GM23338 (cell line): ENCODE measurements around the gene XYLB. TPM values are rescaled to one million over a fixed set of nuclear protein-coding genes. Genes with fewer than 3 reads are reported as not detected.

Experiments used
- ATAC-seq: fragments of 200-7000 bp; cut with Tn5 transposase; 3 replicates; pipeline ENCODE4 v1.9.1; 2020
- DNase-seq: peaks from one replicate; pipeline ENCODE4 v3.0.0-alpha.2; 2015; ENCODE audit warnings: low spot score
- H2AFZ ChIP-seq: fragments of 200-600 bp; sonication (generic); 2 replicates; pipeline ENCODE4 v1.8.0; 2016; ENCODE audit warnings: antibody characterized with exemption, mild to moderate bottlenecking, moderate library complexity
- H3F3A ChIP-seq: fragments of 200-600 bp; sonication (generic); replicated peaks from 2 replicates; pipeline ENCODE4 v1.8.0; 2017; ENCODE audit warnings: antibody characterized with exemption, mixed run types, low read depth
- H3K27ac ChIP-seq: fragments of 200-600 bp; sonication (generic); 2 replicates; pipeline ENCODE4 v1.6.1; 2016; ENCODE audit warnings: low read depth
- H3K27me3 ChIP-seq: fragments of 200-600 bp; sonication (generic); 2 replicates; pipeline ENCODE4 v1.8.0; 2016; ENCODE audit warnings: mild to moderate bottlenecking, mixed run types, moderate library complexity; ENCODE audit not compliant: insufficient read depth
- H3K36me3 ChIP-seq: fragments of 200-600 bp; sonication (generic); 2 replicates; pipeline ENCODE4 v1.8.0; 2016; ENCODE audit warnings: mild to moderate bottlenecking; ENCODE audit not compliant: insufficient read depth
- H3K4me1 ChIP-seq: fragments of 200-600 bp; sonication (generic); 2 replicates; pipeline ENCODE4 v1.8.0; 2016; ENCODE audit warnings: mild to moderate bottlenecking, moderate library complexity; ENCODE audit not compliant: insufficient read depth
- H3K4me2 ChIP-seq: fragments of 200-600 bp; sonication (generic); 2 replicates; pipeline ENCODE4 v1.7.1; 2017; ENCODE audit warnings: mixed run types
- H3K4me3 ChIP-seq: fragments of 200-600 bp; sonication (generic); 2 replicates; pipeline ENCODE4 v1.6.1; 2016; ENCODE audit warnings: mixed run types
- H3K79me2 ChIP-seq: fragments of 200-600 bp; sonication (generic); replicated peaks from 2 replicates; pipeline ENCODE4 v1.8.0; 2017; ENCODE audit warnings: mild to moderate bottlenecking; ENCODE audit not compliant: insufficient read depth
- H3K9me2 ChIP-seq: fragments of 200-600 bp; sonication (generic); 2 replicates; pipeline ENCODE4 v1.8.0; 2017; ENCODE audit not compliant: insufficient read depth
- H4K20me1 ChIP-seq: fragments of 200-600 bp; sonication (generic); replicated peaks from 2 replicates; pipeline ENCODE4 v1.8.0; 2017; ENCODE audit warnings: mild to moderate bottlenecking; ENCODE audit not compliant: insufficient read depth
- H3K27ac Mint-ChIP-seq: 2 replicates; pipeline ENCODE4 v1.8.0; 2020; ENCODE audit warnings: inconsistent platforms, mild to moderate bottlenecking, moderate library complexity, mixed read lengths
- H3K27me3 Mint-ChIP-seq: 3 replicates; pipeline ENCODE4 v1.8.0; 2022; ENCODE audit warnings: low read depth, mild to moderate bottlenecking, moderate library complexity, mixed read lengths, inconsistent platforms; ENCODE audit not compliant: insufficient read depth, poor library complexity
- H3K36me3 Mint-ChIP-seq: 3 replicates; pipeline ENCODE4 v1.8.0; 2021; ENCODE audit warnings: low read depth, mild to moderate bottlenecking, inconsistent platforms, moderate library complexity, mixed read lengths
- H3K4me1 Mint-ChIP-seq: 3 replicates; pipeline ENCODE4 v1.8.0; 2020; ENCODE audit warnings: mild to moderate bottlenecking, inconsistent platforms, mixed read lengths
- H3K4me3 Mint-ChIP-seq: 3 replicates; pipeline ENCODE4 v1.8.0; 2021; ENCODE audit warnings: moderate library complexity, mild to moderate bottlenecking, inconsistent platforms, mixed read lengths
- H3K9me3 Mint-ChIP-seq: 3 replicates; pipeline ENCODE4 v1.8.0; 2020; ENCODE audit warnings: moderate library complexity, mild to moderate bottlenecking, inconsistent platforms, mixed read lengths
- CREB1 ChIP-seq: fragments of 250-450 bp; sonication (Bioruptor Pico); IDR thresholded peaks from 2 replicates; pipeline ENCODE4 v1.5.0; 2020; ENCODE audit warnings: low read depth, mild to moderate bottlenecking, moderate library complexity
- CTCF ChIP-seq, 2 experiments: fragments of 200-600 bp in 1 of 2; sonication (generic) in 1 of 2; conservative IDR thresholded peaks; 2 replicates each; pipeline versions ENCODE4 v1.5.1 to v1.6.1; 2016 to 2017; ENCODE audit warnings: antibody characterized with exemption in 2 of 2, low read depth in 2 of 2, mild to moderate bottlenecking in 2 of 2, moderate library complexity in 1 of 2
- ETS1 ChIP-seq: IDR thresholded peaks from 2 replicates; pipeline ENCODE4 v1.6.1; 2016; ENCODE audit warnings: antibody characterized with exemption
- EZH2 ChIP-seq: fragments of 200-600 bp; sonication (generic); IDR thresholded peaks from one replicate; pipeline ENCODE4 v1.8.0; 2017; ENCODE audit warnings: antibody characterized with exemption, mild to moderate bottlenecking, low read depth; ENCODE audit not compliant: unreplicated experiment
- EZH2phosphoT487 ChIP-seq: fragments of 200-600 bp; sonication (generic); IDR thresholded peaks from one replicate; pipeline ENCODE4 v1.8.1; 2018; ENCODE audit warnings: antibody characterized with exemption; ENCODE audit not compliant: unreplicated experiment
- NANOG ChIP-seq: IDR thresholded peaks from 2 replicates; pipeline ENCODE4 v1.6.1; 2016; ENCODE audit warnings: antibody characterized with exemption, borderline replicate concordance
- POLR2AphosphoS5 ChIP-seq: IDR thresholded peaks from 2 replicates; pipeline ENCODE4 v1.6.1; 2016; ENCODE audit warnings: antibody characterized with exemption, low read depth
- REST ChIP-seq: IDR thresholded peaks from one replicate; pipeline ENCODE4 v1.6.1; 2018; ENCODE audit warnings: antibody characterized with exemption; ENCODE audit not compliant: unreplicated experiment
- STAT1 ChIP-seq: IDR thresholded peaks from one replicate; pipeline ENCODE4 v1.6.1; 2016; ENCODE audit warnings: antibody characterized with exemption; ENCODE audit not compliant: unreplicated experiment
- ZNF331 ChIP-seq: fragments of 250-450 bp; sonication (Bioruptor Pico); IDR thresholded peaks from 2 replicates; pipeline ENCODE4 v1.5.0; 2020; ENCODE audit warnings: low read depth, mild to moderate bottlenecking, moderate library complexity
- polyA plus RNA-seq: library from polyadenylated mRNA; unstranded; fragments of >200 nt; fragmentation: Nextera tagmentation; extraction: Ambion mirVana; gene quantifications from 2 replicates; pipeline ENCODE4 v1.2.1, GENCODE V29; 2016
- total RNA-seq: library from RNA; depleted of rRNA; stranded (reverse); fragments of >200 nt; shearing (Covaris generic); gene quantifications from 2 replicates; pipeline ENCODE4 v1.2.3, GENCODE V29; 2014

XYLB gene
- total and polyA plus RNA-seq, 2 experiments from 2014 or later, result 1.6 to 3.3 TPM

- H3K27me3 Mint-ChIP-seq, result peaks cover 4% of the 10 kb centered on the region
- peaks cover 13% of the 10 kb centered on the region for H3K9me3 Mint-ChIP-seq
- Histone ChIP-seq H3K27me3 (no peaks in the 10 kb centered on the region), H3K4me1 (no peaks in the 10 kb centered on the region), H3K36me3 (peaks cover 2% of the 10 kb centered on the region; the same call in 1 of the 2 replicates), H3K4me3 (no peak overlapping the region), H4K20me1 (no peaks in the 10 kb centered on the region), H2AFZ (no peak overlapping the region), H3K79me2 (no peaks in the 10 kb centered on the region), H3K9me2 (no peaks in the 10 kb centered on the region), H3K27ac (no peak overlapping the region), H3F3A (no peaks in the 10 kb centered on the region), H3K4me2 (no peak overlapping the region)
- no peak overlapping the region for H3K27ac Mint-ChIP-seq
- TF ChIP-seq STAT1 (no peak), ETS1 (no peak), POLR2AphosphoS5 (no peak), ZNF331 (CRISPR knock-in tag) (no peak), CTCF (conservative IDR thresholded peaks at IDR 0.05; ENCODE audit: low read depth in 2 of 2) (no peak), REST (no peak), EZH2 (no peak), NANOG (no peak), EZH2phosphoT487 (no peak)
- peaks cover 58% of the 10 kb centered on the region for H3K36me3 Mint-ChIP-seq
- no peaks in the 10 kb centered on the region for H3K4me1 Mint-ChIP-seq
- no peak overlapping the region for H3K4me3 Mint-ChIP-seq
- DNase-seq (no peak), ATAC-seq (no peak)
These were observed 23.6 kb downstream of the XYLB start for GRCh38 chr3:38370149-38370548.

GRCh38 chr3:38370861-38371260, 24.3 kb downstream of the XYLB start:
- Histone ChIP-seq H3K27me3 (no peaks in the 10 kb centered on the region), H3K4me1 (no peaks in the 10 kb centered on the region), H3K4me3 (no peak overlapping the region), H3K4me2 (no peak overlapping the region), H3K36me3 (peaks cover 2% of the 10 kb centered on the region; the same call in 1 of the 2 replicates), H3K79me2 (no peaks in the 10 kb centered on the region), H2AFZ (no peak overlapping the region), H3K27ac (no peak overlapping the region), H4K20me1 (no peaks in the 10 kb centered on the region), H3F3A (no peaks in the 10 kb centered on the region), H3K9me2 (no peaks in the 10 kb centered on the region)
- no peak for TF ChIP-seq CREB1 (CRISPR knock-in tag)
- no peak for TF ChIP-seq ZNF331 (CRISPR knock-in tag)
- Mint-ChIP-seq H3K4me3 (no peak overlapping the region), H3K4me1 (no peaks in the 10 kb centered on the region), H3K36me3 (peaks cover 54% of the 10 kb centered on the region), H3K9me3 (peaks cover 13% of the 10 kb centered on the region), H3K27ac (no peak overlapping the region), H3K27me3 (peaks cover 4% of the 10 kb centered on the region)
- ATAC-seq, result no peak
- DNase-seq, result no peak
